ENCODE results near the gene GLB1L3. TPM values are rescaled to one million over a fixed set of nuclear protein-coding genes. Genes with fewer than 3 reads are reported as not detected.

The GLB1L3 gene
- total and polyA plus RNA-seq, 2 donors (not counting 3 experiments of a cell fraction or from before 2014, with no cell fraction given), result not detected

- Histone ChIP-seq H3K9me1 (replicated peaks; ENCODE audit: control insufficient read depth, extremely low read depth, insufficient read depth, low read length) (no peaks in the 10 kb centered on the region), H3K9me3 (replicated peaks; ENCODE audit: control insufficient read depth, insufficient read depth, low read length) (no peaks in the 10 kb centered on the region), H3K4me2 (ENCODE audit: insufficient read depth, low read length) (no peak overlapping the region), H3K27ac (ENCODE audit: insufficient read depth, low read depth, low read length) (no peak overlapping the region), H4K20me1 (replicated peaks; ENCODE audit: control insufficient read depth, extremely low read depth, insufficient read depth, low read length) (no peaks in the 10 kb centered on the region), H2AFZ (ENCODE audit: low read depth, low read length) (no peak overlapping the region), H3K79me2 (ENCODE audit: control insufficient read depth, insufficient read depth, low read length) (no peaks in the 10 kb centered on the region), H3K4me3 (replicated peaks in 1 of 3; ENCODE audit: insufficient read depth in 1 of 3, low read depth in 1 of 3, low read length in 3 of 3) (no peak overlapping the region), H3K36me3 (ENCODE audit: control insufficient read depth in 2 of 2, extremely low read depth in 1 of 2, insufficient read depth in 2 of 2, low read length in 2 of 2) (peaks cover 4 to 28% of the 10 kb centered on the region in 2 experiments), H3K27me3 (ENCODE audit: control insufficient read depth in 2 of 2, insufficient read depth in 2 of 2, low read length in 2 of 2) (no peaks in the 10 kb centered on the region), H3K4me1 (ENCODE audit: control insufficient read depth, extremely low read depth, insufficient read depth, low read length) (no peaks in the 10 kb centered on the region), H3K9ac (replicated peaks; ENCODE audit: extremely low read depth, insufficient read depth, low read length) (no peak overlapping the region)
- TF ChIP-seq EZH2 (IDR thresholded peaks at IDR 0.05; ENCODE audit: borderline replicate concordance, low read depth, low read length, severe bottlenecking) (no peak), MYC (IDR thresholded peaks at IDR 0.05; ENCODE audit: low read depth, low read length) (no peak), GATA2 (IDR thresholded peaks at IDR 0.05; ENCODE audit: insufficient read depth, insufficient read length, low read depth, low read length) (no peak), JUN (IDR thresholded peaks at IDR 0.05; ENCODE audit: borderline replicate concordance, insufficient read depth, insufficient read length, low read depth) (no peak), POLR2A (IDR thresholded peaks at IDR 0.05; ENCODE audit: low read depth, low read length) (no peak), FOS (IDR thresholded peaks at IDR 0.05; ENCODE audit: borderline replicate concordance, insufficient read depth, low read length) (no peak), CTCF (IDR thresholded peaks at IDR 0.05; ENCODE audit: extremely low read depth in 1 of 2, insufficient read depth in 1 of 2, low read depth in 1 of 2, low read length in 2 of 2) (no peak), POLR2AphosphoS5 (IDR thresholded peaks at IDR 0.05; ENCODE audit: insufficient read depth, low read depth, low read length) (no peak)
- TF ChIP-seq, protein P1, sequence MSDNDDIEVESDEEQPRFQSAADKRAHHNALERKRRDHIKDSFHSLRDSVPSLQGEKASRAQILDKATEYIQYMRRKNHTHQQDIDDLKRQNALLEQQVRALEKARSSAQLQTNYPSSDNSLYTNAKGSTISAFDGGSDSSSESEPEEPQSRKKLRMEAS (IDR thresholded peaks at IDR 0.05; ENCODE audit: insufficient read depth, insufficient read length), result no peak
- CTCF ChIA-PET, result interaction anchor here (1.0 kb wide), 1 partner anchor 190 kb away, joined by 3 read pairs; no protein-coding TSS in a partner anchor
- POLR2A ChIA-PET, result no interaction called here
- dilution Hi-C loops (cut with MboI; ENCODE audit: extremely low pct_ligation_motif_present, low sequenced_read_pairs) (no loop called here), intact Hi-C loops (cut with micrococcal nuclease) (no loop called here)
- no peak for DNase-seq (ENCODE audit: low read depth, low spot score)
- no TSS peak for BruUV-seq (replicated peaks)
- FAIRE-seq, result no peak
Observed at GRCh38 chr11:134240592-134240991, 35.6 kb upstream of the GLB1L3 start.
